ENCODE measurements around the gene NLRP12. TPM values are rescaled to one million over a fixed set of nuclear protein-coding genes. Genes with fewer than 3 reads are reported as not detected.
"Not testable (repeated sequence)": the region's sequence is repeated elsewhere in the genome, so short reads cannot be mapped to it uniquely, and the experiment has no call there.

The NLRP12 gene
- total RNA-seq, 1 donor = 6.9 TPM

DNA sequence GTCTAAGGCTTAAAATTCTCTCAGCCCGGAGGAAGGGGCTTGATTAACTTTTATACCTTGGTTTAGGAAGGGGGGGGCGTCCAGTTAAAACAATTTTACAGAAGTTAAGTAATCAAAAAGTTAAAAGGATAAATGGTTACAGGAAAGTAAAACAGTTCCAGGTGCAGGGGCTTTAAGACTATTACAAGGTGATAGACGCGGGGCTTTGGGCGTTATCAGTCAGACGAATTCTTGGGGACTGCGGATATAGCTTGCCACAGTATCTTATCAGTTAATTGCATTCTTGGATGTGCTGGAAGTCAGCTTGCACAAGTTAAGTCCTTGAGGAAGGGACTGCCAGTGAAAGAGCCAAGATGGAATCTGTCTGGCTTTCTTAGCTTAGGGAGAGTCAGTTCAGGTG is 49.6 kb downstream of the NLRP12 start:
- not testable (repeated sequence) for H3K9me3 ChIP-seq (ENCODE audit: low read depth, low read length); H3K4me3 ChIP-seq (ENCODE audit: low read length); H3K4me1 ChIP-seq (ENCODE audit: insufficient read depth, low read length); H3K27me3 ChIP-seq (ENCODE audit: insufficient read depth, low read length)

DNA sequence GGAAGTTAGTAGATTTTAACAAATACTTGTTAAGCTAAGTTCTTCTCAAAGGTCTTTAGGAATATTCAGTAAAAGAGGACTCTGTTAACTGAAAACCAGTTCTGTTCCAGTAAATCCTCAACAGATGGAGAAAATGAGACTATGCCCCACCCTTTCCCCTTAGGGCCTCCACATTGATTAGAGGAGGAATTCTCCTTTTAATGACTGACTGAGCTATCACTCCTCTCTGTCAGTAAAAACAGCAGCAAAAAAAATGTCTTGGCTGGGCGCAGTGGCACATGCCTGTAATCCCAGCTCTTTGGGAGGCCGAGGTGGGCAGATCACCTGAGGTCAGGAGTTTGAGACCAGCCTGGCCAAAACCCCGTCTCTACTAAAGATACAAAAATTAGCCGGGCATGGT is 50.1 kb downstream of the NLRP12 start:
- H3K4me1 ChIP-seq (ENCODE audit: insufficient read depth, low read length) = no peaks in the 10 kb centered on the region
- H3K9me3 ChIP-seq (ENCODE audit: low read depth, low read length) = no peaks in the 10 kb centered on the region
- H3K27me3 ChIP-seq (ENCODE audit: insufficient read depth, low read length) = no peaks in the 10 kb centered on the region
- H3K4me3 ChIP-seq (ENCODE audit: low read length) = no peak overlapping the region

DNA sequence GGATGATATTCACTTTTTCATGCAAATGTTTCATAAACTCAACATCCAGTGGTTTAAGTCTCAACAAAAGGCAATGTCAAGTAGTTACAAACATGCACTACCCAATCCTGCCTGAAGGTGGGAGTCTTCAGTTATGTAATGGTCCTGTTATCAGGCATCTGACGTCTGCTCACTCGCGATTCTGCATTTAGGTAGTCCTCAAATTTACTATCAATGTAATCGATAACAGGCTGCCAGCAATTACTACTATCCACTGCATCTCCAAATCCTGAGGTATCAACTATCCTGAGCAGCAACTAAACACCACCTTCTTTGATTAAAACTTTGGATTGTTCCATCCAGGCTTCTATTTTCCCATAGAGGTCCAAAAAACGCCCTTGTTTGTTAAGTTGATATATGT is 51.2 kb downstream of the NLRP12 start:
- Histone ChIP-seq H3K27me3 (ENCODE audit: insufficient read depth, low read length) (no peaks in the 10 kb centered on the region), H3K9me3 (ENCODE audit: low read depth, low read length) (no peaks in the 10 kb centered on the region), H3K4me1 (ENCODE audit: insufficient read depth, low read length) (no peaks in the 10 kb centered on the region), H3K4me3 (ENCODE audit: low read length) (no peak overlapping the region)

DNA sequence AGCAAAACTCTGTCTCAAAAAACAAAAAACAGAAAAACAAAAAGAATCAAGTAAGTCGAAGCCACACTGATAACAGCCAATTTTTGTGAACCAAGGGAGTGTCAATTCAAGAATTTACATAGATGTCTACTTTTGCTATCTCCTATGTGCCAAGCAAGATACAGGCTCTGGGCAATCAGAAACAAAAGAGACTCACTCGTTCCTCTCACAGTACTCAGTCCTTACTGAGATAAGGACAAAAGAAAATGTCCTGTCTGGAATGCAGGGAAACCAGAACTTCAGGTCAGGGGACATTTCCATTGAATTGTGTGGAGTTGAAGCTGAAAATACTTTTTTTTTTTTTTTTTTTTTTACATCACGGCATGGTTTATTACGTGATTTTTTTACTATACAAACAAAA is 53.0 kb downstream of the NLRP12 start:
- Histone ChIP-seq H3K27me3 (ENCODE audit: insufficient read depth, low read length) (no peaks in the 10 kb centered on the region), H3K4me1 (ENCODE audit: insufficient read depth, low read length) (no peaks in the 10 kb centered on the region), H3K9me3 (ENCODE audit: low read depth, low read length) (no peaks in the 10 kb centered on the region), H3K4me3 (ENCODE audit: low read length) (no peak overlapping the region)

DNA sequence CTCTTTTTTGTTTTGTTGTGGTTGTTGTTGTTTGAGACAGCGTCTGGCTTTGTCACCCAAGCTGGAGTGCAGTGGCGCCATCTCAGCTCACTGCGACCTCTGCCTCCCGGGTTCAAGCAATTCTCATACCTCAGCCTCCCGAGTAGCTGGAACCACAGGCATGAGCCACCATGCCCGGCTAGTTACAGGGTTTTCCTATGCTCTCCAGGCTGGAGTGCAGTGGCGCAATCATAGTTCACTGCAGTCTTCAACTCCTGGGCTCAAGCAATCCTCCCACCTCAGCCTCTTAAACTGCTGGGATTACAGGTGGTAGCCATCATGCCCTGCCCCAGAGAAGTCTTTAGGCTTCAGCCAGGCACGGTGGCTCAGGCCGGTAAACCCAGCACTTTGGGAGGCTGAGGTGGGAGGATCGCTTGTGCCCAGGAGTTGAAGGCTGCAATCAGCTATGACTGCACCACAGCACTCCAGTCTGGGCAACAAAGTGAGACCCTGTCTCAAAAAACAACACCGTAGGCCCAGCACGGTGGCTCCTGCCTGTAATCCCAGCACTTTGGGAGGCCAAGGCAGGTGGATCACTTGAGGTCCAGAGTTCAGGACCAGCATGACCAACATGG is 54.3 kb downstream of the NLRP12 start:
- not testable (repeated sequence) for H3K4me1 ChIP-seq (ENCODE audit: insufficient read depth, low read length); H3K4me3 ChIP-seq (ENCODE audit: low read length); H3K27me3 ChIP-seq (ENCODE audit: insufficient read depth, low read length); H3K9me3 ChIP-seq (ENCODE audit: low read depth, low read length)

DNA sequence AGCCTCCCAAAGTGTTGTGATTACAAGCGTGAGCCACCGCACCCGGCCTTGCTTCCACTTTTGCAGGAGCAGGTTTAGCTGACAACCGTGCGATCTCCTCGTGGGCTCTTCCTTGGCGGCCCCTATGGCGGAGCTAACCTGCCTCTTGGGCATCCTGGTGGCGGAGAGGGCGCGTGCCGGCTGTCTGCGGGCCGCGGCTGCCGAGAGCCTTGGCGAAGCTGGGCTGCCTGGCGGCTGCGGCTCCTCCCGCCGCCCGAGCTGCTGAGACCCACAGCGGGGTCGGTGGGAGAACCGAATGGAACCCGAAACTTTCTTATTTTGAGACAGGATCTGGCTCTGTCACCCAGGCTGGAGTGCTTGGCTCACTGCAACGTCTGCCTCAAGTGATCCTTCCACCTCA is 55.7 kb downstream of the NLRP12 start:
- Histone ChIP-seq H3K9me3 (ENCODE audit: low read depth, low read length) (no peaks in the 10 kb centered on the region), H3K4me3 (ENCODE audit: low read length) (no peak overlapping the region), H3K27me3 (ENCODE audit: insufficient read depth, low read length) (no peaks in the 10 kb centered on the region), H3K4me1 (ENCODE audit: insufficient read depth, low read length) (no peaks in the 10 kb centered on the region)

DNA sequence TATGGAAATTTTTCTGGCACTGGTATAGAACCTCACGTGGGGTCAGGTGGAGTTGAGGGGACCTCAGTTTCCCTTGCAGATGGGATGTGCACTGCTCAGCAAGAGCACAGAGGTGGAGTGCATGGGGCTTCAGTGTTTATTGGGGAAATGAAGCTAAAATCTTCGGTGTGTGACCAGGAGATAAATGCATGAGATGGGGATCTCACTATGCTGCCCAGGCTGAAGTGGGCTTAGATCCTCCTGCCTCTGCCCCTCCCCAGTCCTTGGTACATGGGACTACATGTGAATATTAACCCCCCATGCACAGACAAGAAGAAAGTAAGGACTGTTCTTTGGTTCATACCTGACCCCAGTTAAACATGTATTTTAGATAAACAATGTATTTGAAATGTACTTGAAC is 65.1 kb downstream of the NLRP12 start:
- not testable (repeated sequence) for H3K27me3 ChIP-seq (ENCODE audit: insufficient read depth, low read length); H3K4me3 ChIP-seq (ENCODE audit: low read length); H3K4me1 ChIP-seq (ENCODE audit: insufficient read depth, low read length); H3K9me3 ChIP-seq (ENCODE audit: low read depth, low read length)

Other genes with a start within 250 kb of the NLRP12 start
- not detected for gene DPRX, start 192.3 kb downstream of the NLRP12 start, total RNA-seq
- gene MYADM, start 43.6 kb upstream of the NLRP12 start, total RNA-seq = 51.9 TPM
- gene PRKCG, start 57.9 kb upstream of the NLRP12 start, total RNA-seq = 0.10 TPM
- not detected for gene CACNG7, start 85.0 kb upstream of the NLRP12 start, total RNA-seq
- gene CACNG8, start 138.6 kb upstream of the NLRP12 start, total RNA-seq = not detected
- gene CACNG6, start 167.3 kb upstream of the NLRP12 start, total RNA-seq = not detected
- gene VSTM1, start 239.6 kb upstream of the NLRP12 start, total RNA-seq = 12.4 TPM